ENCODE data around the gene C17orf75. TPM values are rescaled to one million over a fixed set of nuclear protein-coding genes. Genes with fewer than 3 reads are reported as not detected.

Gene C17orf75
- total and polyA plus RNA-seq, 2 experiments from 2014 or later, result 35.9 to 43.3 TPM

GRCh38 chr17:32386844-32387243 is 44.9 kb upstream of the C17orf75 start (continued):
- TF ChIP-seq ZNF114 (CRISPR knock-in tag; IDR thresholded peaks at IDR 0.05) (no peak), ZNF331 (CRISPR knock-in tag; IDR thresholded peaks at IDR 0.05; ENCODE audit: low read depth) (no peak), CREB1 (CRISPR knock-in tag; IDR thresholded peaks at IDR 0.05; ENCODE audit: low read depth) (no peak)

- peaks cover 14% of the 10 kb centered on the region; the same call in 2 of the 3 replicates for H3K36me3 Mint-ChIP-seq (ENCODE audit: low read depth)
- Histone ChIP-seq H3K27ac (ENCODE audit: low read depth) (peak overlapping the region; percentile 12; the same call in 1 of the 2 replicates), H3F3A (replicated peaks; ENCODE audit: low read depth) (peaks cover 3% of the 10 kb centered on the region; the same call in 1 of the 2 replicates), H3K27me3 (ENCODE audit: insufficient read depth) (no peaks in the 10 kb centered on the region), H3K36me3 (ENCODE audit: insufficient read depth) (peaks cover 5% of the 10 kb centered on the region; the same call in 1 of the 2 replicates), H3K79me2 (replicated peaks; ENCODE audit: insufficient read depth) (no peaks in the 10 kb centered on the region), H4K20me1 (replicated peaks; ENCODE audit: insufficient read depth) (no peaks in the 10 kb centered on the region), H3K4me3 (no peak overlapping the region), H3K4me1 (ENCODE audit: insufficient read depth) (no peaks in the 10 kb centered on the region), H3K4me2 (no peak overlapping the region), H2AFZ (no peak overlapping the region), H3K9me2 (ENCODE audit: insufficient read depth) (no peaks in the 10 kb centered on the region)
- peaks cover 1% of the 10 kb centered on the region for H3K27me3 Mint-ChIP-seq (ENCODE audit: insufficient read depth, low read depth, poor library complexity)
- TF ChIP-seq ZNF331 (CRISPR knock-in tag; IDR thresholded peaks at IDR 0.05; ENCODE audit: low read depth) (no peak), NANOG (IDR thresholded peaks at IDR 0.05; ENCODE audit: borderline replicate concordance) (no peak), CREB1 (CRISPR knock-in tag; IDR thresholded peaks at IDR 0.05; ENCODE audit: low read depth) (no peak), JUNB (IDR thresholded peaks at IDR 0.05; ENCODE audit: unreplicated experiment) (no peak)
- no peaks in the 10 kb centered on the region for H3K4me1 Mint-ChIP-seq
- no peak overlapping the region for H3K4me3 Mint-ChIP-seq
- H3K9me3 Mint-ChIP-seq, result no peaks in the 10 kb centered on the region
- H3K27ac Mint-ChIP-seq, result no peak overlapping the region
- ATAC-seq (no peak), DNase-seq (ENCODE audit: low spot score) (no peak)
These were observed 44.0 kb upstream of the C17orf75 start for GRCh38 chr17:32385971-32386370.

DNA sequence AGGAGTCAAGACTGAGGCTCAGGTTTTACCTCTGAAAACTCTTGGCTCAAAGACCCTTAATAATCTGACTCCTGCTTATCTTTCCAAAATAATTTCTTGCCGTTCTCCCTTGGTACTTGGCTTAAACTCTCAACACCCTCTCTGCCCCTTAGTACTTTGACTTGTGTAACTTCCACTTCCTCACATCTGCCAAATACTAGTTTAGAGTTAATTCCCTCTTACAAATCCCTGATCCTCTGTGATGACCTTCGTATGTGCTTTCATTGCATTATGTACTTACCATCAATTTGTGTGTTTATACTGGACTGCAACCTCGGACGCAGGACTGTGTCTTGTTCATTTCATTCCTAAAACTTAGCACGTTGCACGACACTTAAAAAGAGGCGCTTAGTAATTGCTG is 43.1 kb upstream of the C17orf75 start:
- Histone ChIP-seq H3K9me2 (ENCODE audit: insufficient read depth) (no peaks in the 10 kb centered on the region), H3K4me3 (no peak overlapping the region), H3K27me3 (ENCODE audit: insufficient read depth) (no peaks in the 10 kb centered on the region), H3K36me3 (ENCODE audit: insufficient read depth) (peaks cover 5% of the 10 kb centered on the region; the same call in 1 of the 2 replicates), H4K20me1 (replicated peaks; ENCODE audit: insufficient read depth) (no peaks in the 10 kb centered on the region), H3K27ac (ENCODE audit: low read depth) (no peak overlapping the region), H3F3A (replicated peaks; ENCODE audit: low read depth) (peaks cover 3% of the 10 kb centered on the region; the same call in 1 of the 2 replicates), H3K4me1 (ENCODE audit: insufficient read depth) (no peaks in the 10 kb centered on the region), H3K4me2 (no peak overlapping the region), H2AFZ (no peak overlapping the region), H3K79me2 (replicated peaks; ENCODE audit: insufficient read depth) (no peaks in the 10 kb centered on the region)
- H3K27me3 Mint-ChIP-seq (ENCODE audit: insufficient read depth, low read depth, poor library complexity), result no peaks in the 10 kb centered on the region
- no peaks in the 10 kb centered on the region for H3K9me3 Mint-ChIP-seq
- no peak for ATAC-seq
- H3K4me3 Mint-ChIP-seq, result no peak overlapping the region
- no peak overlapping the region for H3K27ac Mint-ChIP-seq
- H3K4me1 Mint-ChIP-seq, result no peaks in the 10 kb centered on the region
- DNase-seq (ENCODE audit: low spot score), result no peak
- peaks cover 22% of the 10 kb centered on the region; the same call in 2 of the 3 replicates for H3K36me3 Mint-ChIP-seq (ENCODE audit: low read depth)
- TF ChIP-seq, protein P1, sequence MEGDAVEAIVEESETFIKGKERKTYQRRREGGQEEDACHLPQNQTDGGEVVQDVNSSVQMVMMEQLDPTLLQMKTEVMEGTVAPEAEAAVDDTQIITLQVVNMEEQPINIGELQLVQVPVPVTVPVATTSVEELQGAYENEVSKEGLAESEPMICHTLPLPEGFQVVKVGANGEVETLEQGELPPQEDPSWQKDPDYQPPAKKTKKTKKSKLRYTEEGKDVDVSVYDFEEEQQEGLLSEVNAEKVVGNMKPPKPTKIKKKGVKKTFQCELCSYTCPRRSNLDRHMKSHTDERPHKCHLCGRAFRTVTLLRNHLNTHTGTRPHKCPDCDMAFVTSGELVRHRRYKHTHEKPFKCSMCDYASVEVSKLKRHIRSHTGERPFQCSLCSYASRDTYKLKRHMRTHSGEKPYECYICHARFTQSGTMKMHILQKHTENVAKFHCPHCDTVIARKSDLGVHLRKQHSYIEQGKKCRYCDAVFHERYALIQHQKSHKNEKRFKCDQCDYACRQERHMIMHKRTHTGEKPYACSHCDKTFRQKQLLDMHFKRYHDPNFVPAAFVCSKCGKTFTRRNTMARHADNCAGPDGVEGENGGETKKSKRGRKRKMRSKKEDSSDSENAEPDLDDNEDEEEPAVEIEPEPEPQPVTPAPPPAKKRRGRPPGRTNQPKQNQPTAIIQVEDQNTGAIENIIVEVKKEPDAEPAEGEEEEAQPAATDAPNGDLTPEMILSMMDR (conservative IDR thresholded peaks at IDR 0.05; ENCODE audit: low read depth in 2 of 2), result no peak
- TF ChIP-seq CREB1 (CRISPR knock-in tag; IDR thresholded peaks at IDR 0.05; ENCODE audit: low read depth) (no peak), REST (IDR thresholded peaks at IDR 0.05; ENCODE audit: unreplicated experiment) (no peak)
- TF ChIP-seq, protein P2, sequence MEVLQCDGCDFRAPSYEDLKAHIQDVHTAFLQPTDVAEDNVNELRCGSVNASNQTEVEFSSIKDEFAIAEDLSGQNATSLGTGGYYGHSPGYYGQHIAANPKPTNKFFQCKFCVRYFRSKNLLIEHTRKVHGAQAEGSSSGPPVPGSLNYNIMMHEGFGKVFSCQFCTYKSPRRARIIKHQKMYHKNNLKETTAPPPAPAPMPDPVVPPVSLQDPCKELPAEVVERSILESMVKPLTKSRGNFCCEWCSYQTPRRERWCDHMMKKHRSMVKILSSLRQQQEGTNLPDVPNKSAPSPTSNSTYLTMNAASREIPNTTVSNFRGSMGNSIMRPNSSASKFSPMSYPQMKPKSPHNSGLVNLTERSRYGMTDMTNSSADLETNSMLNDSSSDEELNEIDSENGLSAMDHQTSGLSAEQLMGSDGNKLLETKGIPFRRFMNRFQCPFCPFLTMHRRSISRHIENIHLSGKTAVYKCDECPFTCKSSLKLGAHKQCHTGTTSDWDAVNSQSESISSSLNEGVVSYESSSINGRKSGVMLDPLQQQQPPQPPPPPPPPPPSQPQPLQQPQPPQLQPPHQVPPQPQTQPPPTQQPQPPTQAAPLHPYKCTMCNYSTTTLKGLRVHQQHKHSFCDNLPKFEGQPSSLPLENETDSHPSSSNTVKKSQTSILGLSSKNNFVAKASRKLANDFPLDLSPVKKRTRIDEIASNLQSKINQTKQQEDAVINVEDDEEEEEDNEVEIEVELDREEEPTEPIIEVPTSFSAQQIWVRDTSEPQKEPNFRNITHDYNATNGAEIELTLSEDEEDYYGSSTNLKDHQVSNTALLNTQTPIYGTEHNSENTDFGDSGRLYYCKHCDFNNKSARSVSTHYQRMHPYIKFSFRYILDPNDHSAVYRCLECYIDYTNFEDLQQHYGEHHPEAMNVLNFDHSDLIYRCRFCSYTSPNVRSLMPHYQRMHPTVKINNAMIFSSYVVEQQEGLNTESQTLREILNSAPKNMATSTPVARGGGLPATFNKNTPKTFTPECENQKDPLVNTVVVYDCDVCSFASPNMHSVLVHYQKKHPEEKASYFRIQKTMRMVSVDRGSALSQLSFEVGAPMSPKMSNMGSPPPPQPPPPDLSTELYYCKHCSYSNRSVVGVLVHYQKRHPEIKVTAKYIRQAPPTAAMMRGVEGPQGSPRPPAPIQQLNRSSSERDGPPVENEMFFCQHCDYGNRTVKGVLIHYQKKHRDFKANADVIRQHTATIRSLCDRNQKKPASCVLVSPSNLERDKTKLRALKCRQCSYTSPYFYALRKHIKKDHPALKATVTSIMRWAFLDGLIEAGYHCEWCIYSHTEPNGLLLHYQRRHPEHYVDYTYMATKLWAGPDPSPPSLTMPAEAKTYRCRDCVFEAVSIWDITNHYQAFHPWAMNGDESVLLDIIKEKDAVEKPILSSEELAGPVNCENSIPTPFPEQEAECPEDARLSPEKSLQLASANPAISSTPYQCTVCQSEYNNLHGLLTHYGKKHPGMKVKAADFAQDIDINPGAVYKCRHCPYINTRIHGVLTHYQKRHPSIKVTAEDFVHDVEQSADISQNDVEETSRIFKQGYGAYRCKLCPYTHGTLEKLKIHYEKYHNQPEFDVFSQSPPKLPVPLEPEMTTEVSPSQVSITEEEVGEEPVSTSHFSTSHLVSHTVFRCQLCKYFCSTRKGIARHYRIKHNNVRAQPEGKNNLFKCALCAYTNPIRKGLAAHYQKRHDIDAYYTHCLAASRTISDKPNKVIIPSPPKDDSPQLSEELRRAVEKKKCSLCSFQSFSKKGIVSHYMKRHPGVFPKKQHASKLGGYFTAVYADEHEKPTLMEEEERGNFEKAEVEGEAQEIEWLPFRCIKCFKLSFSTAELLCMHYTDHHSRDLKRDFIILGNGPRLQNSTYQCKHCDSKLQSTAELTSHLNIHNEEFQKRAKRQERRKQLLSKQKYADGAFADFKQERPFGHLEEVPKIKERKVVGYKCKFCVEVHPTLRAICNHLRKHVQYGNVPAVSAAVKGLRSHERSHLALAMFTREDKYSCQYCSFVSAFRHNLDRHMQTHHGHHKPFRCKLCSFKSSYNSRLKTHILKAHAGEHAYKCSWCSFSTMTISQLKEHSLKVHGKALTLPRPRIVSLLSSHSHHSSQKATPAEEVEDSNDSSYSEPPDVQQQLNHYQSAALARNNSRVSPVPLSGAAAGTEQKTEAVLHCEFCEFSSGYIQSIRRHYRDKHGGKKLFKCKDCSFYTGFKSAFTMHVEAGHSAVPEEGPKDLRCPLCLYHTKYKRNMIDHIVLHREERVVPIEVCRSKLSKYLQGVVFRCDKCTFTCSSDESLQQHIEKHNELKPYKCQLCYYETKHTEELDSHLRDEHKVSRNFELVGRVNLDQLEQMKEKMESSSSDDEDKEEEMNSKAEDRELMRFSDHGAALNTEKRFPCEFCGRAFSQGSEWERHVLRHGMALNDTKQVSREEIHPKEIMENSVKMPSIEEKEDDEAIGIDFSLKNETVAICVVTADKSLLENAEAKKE (CRISPR knock-in tag; IDR thresholded peaks at IDR 0.05), result no peak
